ENCODE data around the gene RAB40C. TPM values are rescaled to one million over a fixed set of nuclear protein-coding genes. Genes with fewer than 3 reads are reported as not detected.

Gene RAB40C
- total and polyA plus RNA-seq, 12 donors, result 9.1 to 32.0 (median 12.3) TPM

GRCh38 chr16:551210-551609 lies 38.7 kb upstream of the RAB40C start:
- Histone ChIP-seq H3K4me1 (no peaks in the 10 kb centered on the region), H3K27ac (no peak overlapping the region), H3K9me3 (no peaks in the 10 kb centered on the region), H3K27me3 (no peaks in the 10 kb centered on the region), H3K36me3 (peaks cover 0 to 72% (median 12%) of the 10 kb centered on the region in 9 donors), H3K4me3 (no peak overlapping the region)
- 98 to 99% methylated on average over 27 to 28 of the region's 28 CpGs for WGBS, 2 donors
- intact Hi-C loops (cut with DNase I), result no loop called here
- no peak for TF ChIP-seq CTCF (IDR thresholded peaks at IDR 0.05)
- no peak for DNase-seq
- ATAC-seq, result no peak

GRCh38 chr16:552171-552570 lies 37.7 kb upstream of the RAB40C start:
- no peak for ATAC-seq
- Histone ChIP-seq H3K4me1 (no peaks in the 10 kb centered on the region), H3K27me3 (no peaks in the 10 kb centered on the region), H3K36me3 (peaks cover 0 to 62% (median 12%) of the 10 kb centered on the region in 9 donors), H3K27ac (no peak overlapping the region), H3K9me3 (no peaks in the 10 kb centered on the region), H3K4me3 (no peak overlapping the region)
- no peak for TF ChIP-seq CTCF (IDR thresholded peaks at IDR 0.05)
- DNase-seq, result no peak
- intact Hi-C loops (cut with DNase I), result no loop called here
- 97 to 98% methylated on average over 27 to 35 of the region's 35 CpGs for WGBS, 2 donors

DNA sequence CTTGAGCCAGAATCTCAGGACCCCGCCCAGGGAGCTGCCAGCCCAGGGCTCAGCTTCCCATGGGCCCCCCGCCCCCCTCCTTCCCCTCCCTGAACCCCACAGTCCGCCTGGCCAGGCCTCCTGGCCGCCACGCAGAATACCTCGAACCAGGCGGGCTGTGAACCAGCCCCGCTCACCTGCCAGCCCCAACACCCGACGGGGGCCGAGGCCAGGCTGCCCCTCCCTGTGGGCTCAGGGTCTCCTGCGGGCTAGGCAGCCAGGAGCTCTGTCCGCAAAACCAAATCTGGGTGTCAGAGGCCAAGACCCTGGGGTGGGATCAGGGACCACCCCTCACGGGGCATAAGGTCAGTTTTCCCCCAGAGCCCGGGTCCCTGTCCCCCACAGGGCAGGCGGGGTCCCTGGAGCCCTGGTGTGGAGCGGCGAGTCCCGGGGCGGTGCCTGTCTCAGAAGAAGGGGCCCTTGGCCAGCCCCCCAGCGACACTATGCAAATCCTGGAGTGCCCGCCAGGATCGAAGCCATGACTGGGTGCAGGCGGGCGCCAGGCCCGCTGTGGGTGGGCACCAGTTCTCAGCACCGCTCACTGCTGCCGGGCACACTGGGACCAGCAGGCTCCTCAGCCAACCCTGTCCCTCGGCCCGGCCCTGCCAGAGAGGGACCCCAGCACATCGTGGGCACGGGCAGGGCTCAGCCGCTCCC lies 36.1 kb upstream of the RAB40C start:
- Histone ChIP-seq H3K4me1 (peaks cover 0 to under 1% (median 0%) of the 10 kb centered on the region in 9 donors), H3K27me3 (peaks cover 0 to 9% (median 6%) of the 10 kb centered on the region in 7 donors), H3K4me3 (no peak overlapping the region), H3K9me3 (no peaks in the 10 kb centered on the region), H3K27ac (no peak overlapping the region), H3K36me3 (peaks cover 0 to 46% (median 12%) of the 10 kb centered on the region in 9 donors)
- DNase-seq (no peak), ATAC-seq (no peak)
- intact Hi-C loops (cut with DNase I), result no loop called here
- WGBS, 2 donors, result 94 to 95% methylated on average over 33 of the region's 33 CpGs
- TF ChIP-seq CTCF (IDR thresholded peaks at IDR 0.05), result no peak

DNA sequence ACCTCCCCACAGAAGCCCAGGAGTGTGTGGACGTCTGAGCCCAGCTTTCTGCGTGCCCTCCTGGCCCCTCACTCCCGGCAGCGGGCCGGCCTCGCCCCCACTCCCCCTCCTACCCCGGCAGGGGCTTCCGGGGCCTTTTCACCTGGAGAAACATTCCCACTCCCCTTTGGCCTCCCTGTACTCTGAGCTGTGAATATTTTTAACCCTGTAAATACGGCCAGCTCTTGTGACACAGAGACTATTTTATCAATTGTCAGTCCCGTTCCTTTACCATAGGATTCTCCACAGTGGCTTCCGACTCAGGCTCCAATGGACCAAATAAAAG lies 35.6 kb upstream of the RAB40C start:
- DNase-seq (no peak), ATAC-seq (no peak)
- no peak for TF ChIP-seq CTCF (IDR thresholded peaks at IDR 0.05)
- 89 to 92% methylated on average over 11 of the region's 11 CpGs for WGBS, 2 donors
- Histone ChIP-seq H3K4me3 (no peak overlapping the region), H3K27me3 (peaks cover under 1 to 14% (median 11%) of the 10 kb centered on the region in 7 donors), H3K27ac (no peak overlapping the region), H3K36me3 (peaks cover 0 to 41% (median 12%) of the 10 kb centered on the region in 9 donors), H3K9me3 (no peaks in the 10 kb centered on the region), H3K4me1 (peaks cover 0 to 5% (median 0%) of the 10 kb centered on the region in 9 donors)
- intact Hi-C loops (cut with DNase I), result no loop called here
